ENCODE measurements around the gene ACKR4. TPM values are rescaled to one million over a fixed set of nuclear protein-coding genes. Genes with fewer than 3 reads are reported as not detected.
"Not testable (repeated sequence)": the region's sequence is repeated elsewhere in the genome, so short reads cannot be mapped to it uniquely, and the experiment has no call there.

ACKR4 gene
- total RNA-seq, 1 donor from 2014 or later = not detected

GRCh38 chr3:132555306-132556035, 41.6 kb upstream of the ACKR4 start:
- no peak overlapping the region for H3K4me3 ChIP-seq (ENCODE audit: low read depth, low read length)
- TF ChIP-seq CTCF (conservative IDR thresholded peaks at IDR 0.05; ENCODE audit: low read depth, low read length) = no peak
- no peak for DNase-seq (ENCODE audit: low read depth)

- not testable (repeated sequence) for DNase-seq (ENCODE audit: low read depth); H3K4me3 ChIP-seq (ENCODE audit: low read depth, low read length)
Observed at GRCh38 chr3:132556036-132556386, 41.1 kb upstream of the ACKR4 start.

- no peak for TF ChIP-seq CTCF (conservative IDR thresholded peaks at IDR 0.05; ENCODE audit: low read depth, low read length)
- H3K4me3 ChIP-seq (ENCODE audit: low read depth, low read length) = no peak overlapping the region
- no peak for DNase-seq (ENCODE audit: low read depth)
Observed at GRCh38 chr3:132556508-132557159, 40.4 kb upstream of the ACKR4 start.

GRCh38 chr3:132561003-132561402, 36.1 kb upstream of the ACKR4 start:
- no peak for TF ChIP-seq CTCF (conservative IDR thresholded peaks at IDR 0.05; ENCODE audit: low read depth, low read length)
- no peak overlapping the region for H3K4me3 ChIP-seq (ENCODE audit: low read depth, low read length)
- no peak for DNase-seq (ENCODE audit: low read depth)

- H3K4me3 ChIP-seq (ENCODE audit: low read depth, low read length) = no peak overlapping the region
- no peak for DNase-seq (ENCODE audit: low read depth)
- no peak for TF ChIP-seq CTCF (conservative IDR thresholded peaks at IDR 0.05; ENCODE audit: low read depth, low read length)
Observed at GRCh38 chr3:132563420-132564069, 33.5 kb upstream of the ACKR4 start.

- TF ChIP-seq CTCF (conservative IDR thresholded peaks at IDR 0.05; ENCODE audit: low read depth, low read length) = no peak
- H3K4me3 ChIP-seq (ENCODE audit: low read depth, low read length) = no peak overlapping the region
- no peak for DNase-seq (ENCODE audit: low read depth)
Observed at GRCh38 chr3:132564070-132564465, 33.0 kb upstream of the ACKR4 start.

- H3K4me3 ChIP-seq (ENCODE audit: low read depth, low read length) = no peak overlapping the region
- no peak for TF ChIP-seq CTCF (conservative IDR thresholded peaks at IDR 0.05; ENCODE audit: low read depth, low read length)
- no peak for DNase-seq (ENCODE audit: low read depth)
Observed at GRCh38 chr3:132568422-132568821, 28.6 kb upstream of the ACKR4 start.
